HUES64 (cell line): ENCODE measurements around the gene MYO5C. TPM values are rescaled to one million over a fixed set of nuclear protein-coding genes. Genes with fewer than 3 reads are reported as not detected.

Experiments
- H3K27ac ChIP-seq: 2 replicates; pipeline ENCODE4 v1.7.0; 2013; ENCODE audit warnings: low read depth, low read length, inconsistent platforms
- H3K27me3 ChIP-seq: 2 replicates; pipeline ENCODE4 v1.6.1; 2013; ENCODE audit warnings: mild to moderate bottlenecking, low read length; ENCODE audit not compliant: insufficient read depth
- H3K36me3 ChIP-seq: 2 replicates; pipeline ENCODE4 v1.6.1; 2013; ENCODE audit warnings: mild to moderate bottlenecking, low read length; ENCODE audit not compliant: insufficient read depth
- H3K4me1 ChIP-seq: 2 replicates; pipeline ENCODE4 v1.6.1; 2013; ENCODE audit warnings: mild to moderate bottlenecking, low read length, moderate library complexity; ENCODE audit not compliant: insufficient read depth
- H3K4me3 ChIP-seq: 2 replicates; pipeline ENCODE4 v1.5.1; 2013; ENCODE audit warnings: mild to moderate bottlenecking, low read length, moderate library complexity
- H3K9ac ChIP-seq: 2 replicates; pipeline ENCODE4 v1.6.1; 2013; ENCODE audit warnings: mild to moderate bottlenecking, low read depth, low read length
- H3K9me3 ChIP-seq: 2 replicates; pipeline ENCODE4 v1.6.1; 2013; ENCODE audit warnings: low read depth, low read length; ENCODE audit not compliant: insufficient read depth
- WGBS: fragments of 150-250, 120-280 bp; methylation state at CpG from one replicate; pipeline ENCODE4 v1.1.7; 2013; ENCODE audit warnings: missing lambda C conversion rate; 5-methylcytosine and 5-hydroxymethylcytosine counted together
- polyA plus RNA-seq, 2 experiments: library from polyadenylated mRNA; stranded (reverse); fragments of 50-300 nt; gene quantifications; one replicate each; pipeline ENCODE4 v1.2.3, GENCODE V29; 2013

The MYO5C gene, protein sequence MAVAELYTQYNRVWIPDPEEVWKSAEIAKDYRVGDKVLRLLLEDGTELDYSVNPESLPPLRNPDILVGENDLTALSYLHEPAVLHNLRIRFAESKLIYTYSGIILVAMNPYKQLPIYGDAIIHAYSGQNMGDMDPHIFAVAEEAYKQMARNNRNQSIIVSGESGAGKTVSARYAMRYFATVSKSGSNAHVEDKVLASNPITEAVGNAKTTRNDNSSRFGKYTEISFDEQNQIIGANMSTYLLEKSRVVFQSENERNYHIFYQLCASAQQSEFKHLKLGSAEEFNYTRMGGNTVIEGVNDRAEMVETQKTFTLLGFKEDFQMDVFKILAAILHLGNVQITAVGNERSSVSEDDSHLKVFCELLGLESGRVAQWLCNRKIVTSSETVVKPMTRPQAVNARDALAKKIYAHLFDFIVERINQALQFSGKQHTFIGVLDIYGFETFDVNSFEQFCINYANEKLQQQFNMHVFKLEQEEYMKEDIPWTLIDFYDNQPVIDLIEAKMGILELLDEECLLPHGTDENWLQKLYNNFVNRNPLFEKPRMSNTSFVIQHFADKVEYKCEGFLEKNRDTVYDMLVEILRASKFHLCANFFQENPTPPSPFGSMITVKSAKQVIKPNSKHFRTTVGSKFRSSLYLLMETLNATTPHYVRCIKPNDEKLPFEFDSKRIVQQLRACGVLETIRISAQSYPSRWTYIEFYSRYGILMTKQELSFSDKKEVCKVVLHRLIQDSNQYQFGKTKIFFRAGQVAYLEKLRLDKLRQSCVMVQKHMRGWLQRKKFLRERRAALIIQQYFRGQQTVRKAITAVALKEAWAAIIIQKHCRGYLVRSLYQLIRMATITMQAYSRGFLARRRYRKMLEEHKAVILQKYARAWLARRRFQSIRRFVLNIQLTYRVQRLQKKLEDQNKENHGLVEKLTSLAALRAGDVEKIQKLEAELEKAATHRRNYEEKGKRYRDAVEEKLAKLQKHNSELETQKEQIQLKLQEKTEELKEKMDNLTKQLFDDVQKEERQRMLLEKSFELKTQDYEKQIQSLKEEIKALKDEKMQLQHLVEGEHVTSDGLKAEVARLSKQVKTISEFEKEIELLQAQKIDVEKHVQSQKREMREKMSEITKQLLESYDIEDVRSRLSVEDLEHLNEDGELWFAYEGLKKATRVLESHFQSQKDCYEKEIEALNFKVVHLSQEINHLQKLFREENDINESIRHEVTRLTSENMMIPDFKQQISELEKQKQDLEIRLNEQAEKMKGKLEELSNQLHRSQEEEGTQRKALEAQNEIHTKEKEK (N-terminal part only)
- polyA plus RNA-seq (2013, experiment 1 of 2) = 9.7 TPM
- 8.1 TPM for polyA plus RNA-seq (2013, experiment 2 of 2)

DNA sequence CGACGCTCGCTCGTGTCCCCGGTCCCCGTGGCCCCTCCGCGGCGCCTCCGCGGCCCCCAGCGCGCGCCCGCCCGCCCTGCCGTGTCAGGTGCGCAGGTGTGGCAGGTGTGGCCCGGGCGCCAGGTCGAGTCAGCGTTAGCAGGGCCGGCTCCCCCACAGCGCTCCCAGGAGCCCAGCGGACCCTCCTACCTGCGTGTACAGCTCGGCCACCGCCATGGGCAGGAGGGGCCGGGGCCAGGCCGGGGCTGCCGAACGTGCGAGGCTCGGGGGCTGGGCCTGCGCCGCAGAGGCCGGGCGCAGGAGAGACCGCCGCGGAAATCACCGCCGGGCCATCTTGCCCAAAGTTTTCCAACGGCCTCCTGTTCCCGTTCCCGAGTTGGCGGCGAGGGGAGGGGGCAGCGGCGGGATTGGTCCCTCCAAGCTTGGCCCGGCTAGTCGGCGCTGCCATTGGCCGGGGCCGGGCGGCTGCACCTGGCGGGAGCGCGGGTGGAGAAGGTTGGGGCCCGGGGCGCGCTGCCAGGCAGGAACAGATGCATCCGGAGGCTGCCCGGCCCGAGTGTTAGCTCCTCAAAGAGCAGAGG is at the start of gene MYO5C:
MYO5C (minus strand) TSS at position 384 of the 581 bp plus-strand sequence; CDS start at position 216, 168 bp downstream.
- H3K27ac ChIP-seq = no peak within 1 kb of the TSS
- WGBS = under 1% methylated on average over 65 of the region's 65 CpGs
- peaks cover 10% of the 10 kb centered on the region; the same call in 1 of the 2 replicates for H3K4me1 ChIP-seq
- no peaks in the 10 kb centered on the region for H3K9me3 ChIP-seq
- peaks cover 11% of the 10 kb centered on the region for H3K36me3 ChIP-seq
- H3K4me3 ChIP-seq = peak within 1 kb of the TSS; percentile 77
- H3K9ac ChIP-seq = peak within 1 kb of the TSS; percentile 85
- no peaks in the 10 kb centered on the region for H3K27me3 ChIP-seq

DNA sequence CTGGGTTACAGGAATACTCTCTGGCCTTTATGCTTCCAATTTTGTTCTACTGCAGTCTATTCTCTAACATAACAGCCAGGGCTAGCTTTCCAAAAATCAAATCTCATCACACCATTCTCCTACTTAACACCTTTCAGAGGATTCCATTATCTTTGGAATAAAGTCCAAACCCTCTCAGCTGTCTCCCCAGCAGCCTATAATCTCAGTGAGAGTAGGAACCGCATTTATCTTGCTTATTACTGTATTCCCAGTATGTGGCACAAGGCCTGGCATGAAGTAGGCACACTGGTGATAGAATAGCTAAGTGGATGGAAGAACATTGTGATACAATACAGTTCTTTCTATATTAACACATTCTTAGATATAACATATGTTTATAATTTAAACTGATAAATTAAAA is 49.0 kb upstream of the MYO5C start:
- Histone ChIP-seq H3K9me3 (no peaks in the 10 kb centered on the region), H3K27me3 (no peaks in the 10 kb centered on the region), H3K9ac (no peak overlapping the region), H3K4me1 (peaks cover 13% of the 10 kb centered on the region; the same call in 1 of the 2 replicates), H3K27ac (no peak overlapping the region), H3K36me3 (no peaks in the 10 kb centered on the region; the same call in 1 of the 2 replicates), H3K4me3 (no peak overlapping the region)
- WGBS = 89% methylated on average over 1 of the region's 1 CpG

DNA sequence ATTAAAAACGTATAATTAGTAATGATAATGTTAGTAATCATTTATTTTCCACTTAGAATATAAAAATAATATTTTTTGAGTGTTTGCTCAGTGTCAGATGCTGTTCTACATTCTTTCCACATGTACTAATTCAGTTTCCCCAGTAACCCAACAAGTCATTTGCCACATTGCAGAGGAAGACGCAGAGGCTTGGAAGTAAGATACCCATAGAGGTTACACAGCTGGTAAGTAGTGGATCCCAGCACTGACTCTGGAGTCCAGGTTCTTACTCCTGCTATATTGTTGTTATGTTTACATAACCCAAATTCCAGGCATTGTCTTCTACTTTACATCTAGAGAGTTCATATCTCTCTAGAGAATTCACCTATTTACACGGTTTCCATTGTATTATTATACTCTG is 48.2 kb upstream of the MYO5C start:
- H3K4me3 ChIP-seq = no peak overlapping the region
- H3K36me3 ChIP-seq = no peaks in the 10 kb centered on the region; the same call in 1 of the 2 replicates
- no peaks in the 10 kb centered on the region for H3K9me3 ChIP-seq
- H3K27me3 ChIP-seq = no peaks in the 10 kb centered on the region
- H3K4me1 ChIP-seq = peaks cover 21% of the 10 kb centered on the region
- H3K9ac ChIP-seq = no peak overlapping the region
- WGBS = 94% methylated on average over 2 of the region's 3 CpGs
- no peak overlapping the region for H3K27ac ChIP-seq

DNA sequence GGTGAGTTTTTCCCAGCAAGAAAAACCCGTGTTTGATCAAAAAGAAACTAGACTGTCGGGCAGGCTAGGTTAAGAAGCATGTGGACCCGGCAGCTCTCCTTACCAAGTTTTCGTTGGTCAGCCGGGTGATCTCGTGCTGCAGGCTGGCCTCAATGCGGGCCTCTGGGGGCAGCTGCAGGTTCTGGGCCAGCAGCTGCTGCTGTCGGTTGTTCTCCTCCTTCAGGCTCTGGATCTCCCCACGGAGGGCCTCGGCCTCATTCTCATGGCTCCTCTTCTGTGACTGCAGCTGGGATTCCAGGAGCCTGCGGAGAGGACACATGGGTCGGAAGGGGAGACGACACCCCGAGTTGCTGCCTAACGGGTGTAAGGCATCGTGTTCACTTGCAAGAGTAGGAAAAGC is 44.5 kb upstream of the MYO5C start:
- no peaks in the 10 kb centered on the region for H3K36me3 ChIP-seq
- no peak overlapping the region; the same call in 1 of the 2 replicates for H3K27ac ChIP-seq
- H3K4me1 ChIP-seq = peaks cover 45% of the 10 kb centered on the region
- H3K27me3 ChIP-seq = no peaks in the 10 kb centered on the region
- 92% methylated on average over 16 of the region's 16 CpGs for WGBS
- H3K4me3 ChIP-seq = no peak overlapping the region
- H3K9ac ChIP-seq = no peak overlapping the region
- H3K9me3 ChIP-seq = no peaks in the 10 kb centered on the region

DNA sequence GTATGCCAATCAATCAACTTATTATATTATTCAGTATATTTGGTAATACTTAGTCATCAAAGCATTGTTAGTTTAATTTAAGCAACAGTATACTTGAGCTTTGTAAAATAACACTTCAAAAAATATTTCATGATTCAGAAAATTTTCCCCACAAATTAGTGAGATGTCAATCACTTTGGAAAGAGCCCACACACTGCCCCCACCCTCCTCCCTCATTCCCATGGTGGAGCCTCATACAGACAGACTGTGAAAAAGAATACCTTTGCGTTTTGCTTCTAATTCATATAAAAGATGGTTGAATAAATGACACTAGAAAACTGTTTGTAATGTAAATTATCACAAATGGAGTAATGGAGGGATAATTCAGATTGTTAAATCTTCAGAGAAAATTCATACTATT is 43.3 kb upstream of the MYO5C start:
- Histone ChIP-seq H3K4me3 (no peak overlapping the region), H3K36me3 (no peaks in the 10 kb centered on the region), H3K27ac (no peak overlapping the region), H3K4me1 (peaks cover 45% of the 10 kb centered on the region), H3K27me3 (no peaks in the 10 kb centered on the region), H3K9me3 (no peaks in the 10 kb centered on the region), H3K9ac (no peak overlapping the region)
- no CpG with 5 or more reads among the region's 1 CpG for WGBS

DNA sequence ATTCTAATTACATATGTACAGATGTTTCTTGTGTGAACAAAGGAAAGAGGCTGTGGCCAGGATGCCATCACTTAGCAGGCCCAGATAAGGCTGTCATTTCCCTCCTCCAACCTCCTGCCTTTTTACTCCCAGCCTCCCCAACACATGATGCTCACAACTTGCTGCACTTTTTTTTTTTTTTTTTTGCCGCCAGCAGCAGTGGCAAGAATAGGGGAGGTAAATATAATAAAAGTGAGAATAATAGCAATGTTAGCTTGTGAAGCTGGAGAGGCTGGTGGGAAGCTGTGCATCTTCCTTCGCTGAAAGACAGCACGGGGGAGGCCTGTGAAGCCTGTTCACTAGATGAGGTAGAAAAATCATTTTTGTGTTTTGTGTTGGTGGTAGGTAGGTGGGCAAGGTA is 42.5 kb upstream of the MYO5C start:
- no peaks in the 10 kb centered on the region for H3K36me3 ChIP-seq
- no peaks in the 10 kb centered on the region for H3K9me3 ChIP-seq
- no peak overlapping the region for H3K4me3 ChIP-seq
- H3K27ac ChIP-seq = 0 out of 2 replicates have a peak overlapping the region, but pooled peaks have one; percentile 17
- H3K4me1 ChIP-seq = peaks cover 45% of the 10 kb centered on the region
- no peak overlapping the region for H3K9ac ChIP-seq
- no peaks in the 10 kb centered on the region for H3K27me3 ChIP-seq
- WGBS = 66% methylated on average over 3 of the region's 3 CpGs

DNA sequence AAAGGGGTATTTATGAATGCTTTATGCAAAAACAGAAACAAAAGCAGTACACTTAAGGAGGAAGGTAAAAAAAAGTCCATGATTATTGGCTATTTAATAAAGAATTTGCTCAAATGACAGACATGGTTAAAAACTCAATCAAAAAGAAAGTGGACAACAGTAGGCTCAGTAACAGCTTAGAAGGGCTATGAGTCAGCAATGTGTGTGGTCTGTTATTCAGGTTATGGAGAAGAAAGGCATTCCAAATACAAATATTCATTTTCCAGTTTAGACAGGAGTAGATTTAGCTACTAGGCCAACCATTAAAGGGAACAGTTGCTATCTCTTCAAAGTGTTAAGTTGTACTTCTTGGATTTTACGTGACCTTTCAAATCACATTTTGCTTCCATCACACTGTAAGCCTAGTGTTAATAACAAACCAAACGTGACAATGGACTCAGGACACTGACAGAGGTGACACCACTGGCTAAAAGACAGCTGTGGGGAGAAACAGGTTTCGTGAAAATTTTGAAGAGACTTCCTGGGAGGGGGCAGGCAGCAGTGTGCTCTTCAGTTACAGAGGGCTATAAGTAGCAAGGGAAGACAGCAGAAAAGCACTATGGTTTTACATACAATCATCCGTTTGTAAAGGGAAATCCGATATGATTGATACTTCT is 41.7 kb upstream of the MYO5C start:
- H3K36me3 ChIP-seq = no peaks in the 10 kb centered on the region
- peak overlapping the region; percentile 26 for H3K9ac ChIP-seq
- WGBS = 68% methylated on average over 4 of the region's 5 CpGs
- H3K4me3 ChIP-seq = no peak overlapping the region
- H3K27me3 ChIP-seq = no peaks in the 10 kb centered on the region
- no peaks in the 10 kb centered on the region for H3K9me3 ChIP-seq
- H3K27ac ChIP-seq = peak overlapping the region; percentile 34; the same call in 1 of the 2 replicates
- peaks cover 45% of the 10 kb centered on the region for H3K4me1 ChIP-seq

DNA sequence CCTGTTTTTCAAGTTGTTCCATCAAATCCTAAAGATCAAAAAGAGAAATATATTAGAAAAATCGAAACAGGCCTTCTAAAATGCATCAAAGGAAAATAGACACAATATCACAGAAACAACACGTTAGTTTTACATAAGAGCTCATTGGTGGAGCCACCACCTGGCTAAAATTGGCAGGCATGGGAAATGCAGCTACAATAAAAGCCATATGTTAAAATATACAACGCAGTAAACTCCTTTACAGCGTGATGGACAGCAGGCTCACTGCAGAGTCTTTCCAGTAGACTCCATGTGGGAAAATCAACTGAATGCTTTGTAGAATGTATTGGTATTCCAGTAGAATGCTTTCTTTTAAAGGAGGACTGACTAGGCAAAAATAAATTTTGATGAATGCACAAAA is 40.9 kb upstream of the MYO5C start:
- H3K27me3 ChIP-seq = no peaks in the 10 kb centered on the region
- H3K9me3 ChIP-seq = no peaks in the 10 kb centered on the region
- no peaks in the 10 kb centered on the region for H3K36me3 ChIP-seq
- H3K9ac ChIP-seq = no peak overlapping the region
- no peak overlapping the region for H3K4me3 ChIP-seq
- 84% methylated on average over 4 of the region's 4 CpGs for WGBS
- H3K27ac ChIP-seq = no peak overlapping the region
- peaks cover 45% of the 10 kb centered on the region for H3K4me1 ChIP-seq

DNA sequence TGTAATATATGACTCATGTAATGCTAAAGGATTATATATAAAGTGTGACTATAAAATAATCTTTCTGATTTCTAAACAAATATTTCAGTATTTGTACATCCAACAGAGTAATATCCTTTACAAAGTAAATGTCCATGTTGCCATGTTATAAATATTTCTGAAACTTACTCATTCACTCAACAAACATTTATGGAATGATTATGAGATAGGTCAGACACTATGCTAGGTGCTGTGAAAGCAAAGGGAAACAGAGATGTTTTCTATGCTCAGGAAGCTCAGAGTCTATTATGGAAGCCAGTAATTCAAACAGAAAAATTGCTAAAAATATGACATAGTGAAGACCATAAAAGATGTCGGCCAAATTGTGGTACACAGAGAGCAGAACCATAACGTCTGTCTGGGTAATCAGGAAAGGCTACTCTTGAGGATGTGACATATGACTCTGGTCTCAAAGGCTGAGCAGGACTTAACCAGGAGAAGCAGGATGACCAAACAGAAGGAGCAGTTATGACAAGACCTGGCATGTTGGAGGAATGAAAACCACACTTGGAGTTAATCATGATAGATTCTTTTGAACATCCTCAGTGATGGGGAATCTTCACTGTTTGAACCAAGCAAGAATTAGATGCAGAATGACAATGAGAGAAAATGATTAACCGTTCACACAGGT is 39.0 kb upstream of the MYO5C start:
- Histone ChIP-seq H3K4me3 (no peak overlapping the region), H3K9ac (no peak overlapping the region), H3K9me3 (no peaks in the 10 kb centered on the region), H3K27ac (no peak overlapping the region), H3K36me3 (no peaks in the 10 kb centered on the region), H3K27me3 (no peaks in the 10 kb centered on the region), H3K4me1 (peaks cover 32% of the 10 kb centered on the region)
- 94% methylated on average over 3 of the region's 3 CpGs for WGBS
